GM19099 (cell line): ENCODE measurements around the gene VIL1.

Experiments used
- POLR2A ChIP-seq: IDR thresholded peaks from 3 replicates; pipeline ENCODE4 v1.6.1; 2011; ENCODE audit warnings: low read depth; ENCODE audit not compliant: insufficient read length; ENCODE audit errors: extremely low read depth

The VIL1 gene

GRCh38 chr2:218400167-218400929, 18.6 kb upstream of the VIL1 start:
- TF ChIP-seq POLR2A, result no peak

GRCh38 chr2:218400930-218401881, 17.7 kb upstream of the VIL1 start:
- TF ChIP-seq POLR2A, result no peak

GRCh38 chr2:218401890-218402289, 17.0 kb upstream of the VIL1 start:
- no peak for TF ChIP-seq POLR2A

- no peak for TF ChIP-seq POLR2A
These were observed 16.4 kb upstream of the VIL1 start for GRCh38 chr2:218402491-218402901.

- no peak for TF ChIP-seq POLR2A
These were observed 16.0 kb upstream of the VIL1 start for GRCh38 chr2:218402911-218403411.

GRCh38 chr2:218403810-218404209, 15.1 kb upstream of the VIL1 start:
- no peak for TF ChIP-seq POLR2A

- TF ChIP-seq POLR2A, result no peak
These were observed 14.4 kb upstream of the VIL1 start for GRCh38 chr2:218404351-218405085.

GRCh38 chr2:218405086-218405745, 13.7 kb upstream of the VIL1 start:
- TF ChIP-seq POLR2A, result no peak

GRCh38 chr2:218405746-218406208, 13.1 kb upstream of the VIL1 start:
- no peak for TF ChIP-seq POLR2A

GRCh38 chr2:218406209-218406948, 12.5 kb upstream of the VIL1 start:
- peak; percentile 53 for TF ChIP-seq POLR2A

GRCh38 chr2:218406949-218407618, 11.8 kb upstream of the VIL1 start:
- TF ChIP-seq POLR2A, result no peak

- no peak for TF ChIP-seq POLR2A
These were observed 11.2 kb upstream of the VIL1 start for GRCh38 chr2:218407717-218408116.

GRCh38 chr2:218418321-218418716, 604 bp upstream of the VIL1 start:
- no peak for TF ChIP-seq POLR2A
